Neural cell (in vitro differentiated cells): Measurements from ENCODE around the gene MEIOC. TPM values are rescaled to one million over a fixed set of nuclear protein-coding genes. Genes with fewer than 3 reads are reported as not detected.
"Not testable (repeated sequence)": the region's sequence is repeated elsewhere in the genome, so short reads cannot be mapped to it uniquely, and the experiment has no call there.

Source experiments
- H2AFZ ChIP-seq: fragments of 200-600, 300-800 bp; sonication (generic), shearing (Covaris generic); 2 replicates; pipeline ENCODE4 v1.6.0; 2014; ENCODE audit warnings: low read depth, mild to moderate bottlenecking, antibody characterized with exemption, low read length, moderate library complexity
- H3F3A ChIP-seq: fragments of 200-600 bp; shearing (Covaris generic); 2 replicates; pipeline ENCODE4 v1.6.1; 2016; ENCODE audit warnings: mild to moderate bottlenecking, moderate library complexity, mixed read lengths, antibody characterized with exemption, low read length; ENCODE audit not compliant: insufficient read depth, poor library complexity, severe bottlenecking
- H3K27ac ChIP-seq: fragments of 200-600, 300-800 bp; sonication (generic), shearing (Covaris generic); 2 replicates; pipeline ENCODE4 v1.5.1; 2014; ENCODE audit warnings: mild to moderate bottlenecking, low read length, moderate library complexity
- H3K27me3 ChIP-seq: fragments of 300-800, 200-600 bp; sonication (generic), shearing (Covaris generic); 2 replicates; pipeline ENCODE4 v1.6.0; 2014; ENCODE audit warnings: mild to moderate bottlenecking, low read depth, low read length, moderate library complexity; ENCODE audit not compliant: insufficient read depth
- H3K36me3 ChIP-seq: fragments of 300-800, 200-600 bp; sonication (generic), shearing (Covaris generic); 2 replicates; pipeline ENCODE4 v1.5.1; 2014; ENCODE audit warnings: mild to moderate bottlenecking, antibody characterized with exemption, low read length, moderate library complexity; ENCODE audit not compliant: insufficient read depth
- H3K4me2 ChIP-seq: fragments of 300-800, 200-600 bp; sonication (generic), shearing (Covaris generic); 2 replicates; pipeline ENCODE4 v1.6.0; 2014; ENCODE audit warnings: mild to moderate bottlenecking, low read length
- H3K4me3 ChIP-seq: fragments of 300-800, 200-600 bp; sonication (generic), shearing (Covaris generic); 2 replicates; pipeline ENCODE4 v1.5.1; 2014; ENCODE audit warnings: mild to moderate bottlenecking, low read length, moderate library complexity
- H3K79me2 ChIP-seq: fragments of 200-600 bp; shearing (Covaris generic); replicated peaks from 2 replicates; pipeline ENCODE4 v1.6.0; 2014; ENCODE audit warnings: mild to moderate bottlenecking, low read length, moderate library complexity; ENCODE audit not compliant: insufficient read depth
- H3K9ac ChIP-seq: fragments of 300-800, 200-600 bp; sonication (generic), shearing (Covaris generic); 2 replicates; pipeline ENCODE4 v1.6.1; 2016; ENCODE audit warnings: mild to moderate bottlenecking, low read length, mixed read lengths
- H3K9me2 ChIP-seq: fragments of 200-600 bp; shearing (Covaris generic); 2 replicates; pipeline ENCODE4 v1.6.1; 2016; ENCODE audit warnings: mild to moderate bottlenecking, low read length, mixed read lengths; ENCODE audit not compliant: insufficient read depth
- H3K9me3 ChIP-seq: fragments of 200-600, 300-800 bp; sonication (generic), shearing (Covaris generic); 2 replicates; pipeline ENCODE4 v1.6.1; 2016; ENCODE audit warnings: mild to moderate bottlenecking, mixed run types, low read length, moderate library complexity, mixed read lengths
- H4K20me1 ChIP-seq: fragments of 200-600 bp; shearing (Covaris generic); 2 replicates; pipeline ENCODE4 v1.6.1; 2016; ENCODE audit warnings: mild to moderate bottlenecking, mixed run types; ENCODE audit not compliant: insufficient read depth
- EP300 ChIP-seq: fragments of 450-650 bp; conservative IDR thresholded peaks from 2 replicates; pipeline ENCODE4 v1.6.1; 2014; ENCODE audit warnings: antibody characterized with exemption, mild to moderate bottlenecking, moderate library complexity; ENCODE audit not compliant: poor library complexity, severe bottlenecking
- EZH2 ChIP-seq: fragments of 200-600, 300-800 bp; shearing (Covaris generic), sonication (generic); IDR thresholded peaks from 2 replicates; pipeline ENCODE4 v1.6.1; 2014; ENCODE audit warnings: antibody characterized with exemption, low read length, borderline replicate concordance, mild to moderate bottlenecking; ENCODE audit not compliant: insufficient read depth, poor library complexity, severe bottlenecking
- MXI1 ChIP-seq: fragments of 450-650 bp; conservative IDR thresholded peaks from 2 replicates; pipeline ENCODE4 v1.6.1; 2014; ENCODE audit warnings: antibody characterized with exemption, mild to moderate bottlenecking; ENCODE audit not compliant: poor library complexity, severe bottlenecking
- POLR2AphosphoS5 ChIP-seq: IDR thresholded peaks from 2 replicates; pipeline ENCODE4 v1.6.1; 2012
- RAD21 ChIP-seq: fragments of 450-650 bp; conservative IDR thresholded peaks from 2 replicates; pipeline ENCODE4 v1.6.1; 2014; ENCODE audit warnings: antibody characterized with exemption, mild to moderate bottlenecking, moderate library complexity
- SMC3 ChIP-seq: fragments of 450-650 bp; conservative IDR thresholded peaks from 2 replicates; pipeline ENCODE4 v1.6.1; 2014; ENCODE audit warnings: antibody characterized with exemption, mild to moderate bottlenecking, moderate library complexity; ENCODE audit not compliant: poor library complexity
- TAF1 ChIP-seq: IDR thresholded peaks from 2 replicates; pipeline ENCODE4 v1.6.1; 2012; ENCODE audit warnings: low read depth
- polyA plus RNA-seq: library from polyadenylated mRNA; depleted of rRNA; stranded (reverse); fragments of >200 nt; gene quantifications from 2 replicates; pipeline ENCODE4 v1.2.3, GENCODE V29; 2014
- TF ChIP-seq, protein P1 (sequence below): fragments of 450-650 bp; IDR thresholded peaks from 2 replicates; pipeline ENCODE4 v1.5.1; 2014; ENCODE audit warnings: antibody characterized with exemption, mild to moderate bottlenecking, moderate library complexity; ENCODE audit not compliant: poor library complexity, severe bottlenecking
- TF ChIP-seq, protein P2 (sequence below): IDR thresholded peaks from 2 replicates; pipeline ENCODE4 v1.6.1; 2012; ENCODE audit warnings: borderline replicate concordance

Gene MEIOC
- polyA plus RNA-seq, 1 donor from 2014 or later, result not detected

DNA sequence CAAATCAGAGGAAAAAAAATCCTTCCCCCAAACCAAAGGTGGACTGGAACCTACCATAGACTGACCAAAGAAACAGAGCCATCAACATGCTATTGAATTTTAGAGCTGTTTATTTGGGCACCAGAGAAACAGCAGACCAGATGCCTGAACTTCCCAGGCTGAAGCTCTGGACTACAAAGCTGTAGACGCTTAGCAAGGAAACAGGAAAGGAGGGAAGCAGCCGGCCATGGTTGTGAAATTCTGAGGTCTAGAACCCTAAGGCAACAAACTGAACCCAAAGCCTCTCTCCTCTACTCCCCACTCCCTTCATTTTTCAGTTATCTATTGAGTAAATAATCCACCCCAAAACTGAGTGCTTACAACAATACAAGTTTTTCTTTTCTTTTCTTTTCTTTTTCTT, 45.4 kb upstream of the MEIOC start:
- Histone ChIP-seq H3K4me2 (no peak overlapping the region), H3K27me3 (no peaks in the 10 kb centered on the region), H3K4me3 (no peak overlapping the region), H3K9me2 (no peaks in the 10 kb centered on the region), H3K9ac (no peak overlapping the region), H3K79me2 (no peaks in the 10 kb centered on the region), H3K36me3 (no peaks in the 10 kb centered on the region), H3K27ac (no peak overlapping the region), H2AFZ (no peak overlapping the region), H3K9me3 (no peaks in the 10 kb centered on the region), H4K20me1 (no peaks in the 10 kb centered on the region), H3F3A (no peaks in the 10 kb centered on the region)
- TF ChIP-seq TAF1 (no peak), POLR2AphosphoS5 (no peak), EP300 (no peak), RAD21 (no peak), SMC3 (no peak), EZH2 (no peak), MXI1 (no peak)
- TF ChIP-seq, protein P1, sequence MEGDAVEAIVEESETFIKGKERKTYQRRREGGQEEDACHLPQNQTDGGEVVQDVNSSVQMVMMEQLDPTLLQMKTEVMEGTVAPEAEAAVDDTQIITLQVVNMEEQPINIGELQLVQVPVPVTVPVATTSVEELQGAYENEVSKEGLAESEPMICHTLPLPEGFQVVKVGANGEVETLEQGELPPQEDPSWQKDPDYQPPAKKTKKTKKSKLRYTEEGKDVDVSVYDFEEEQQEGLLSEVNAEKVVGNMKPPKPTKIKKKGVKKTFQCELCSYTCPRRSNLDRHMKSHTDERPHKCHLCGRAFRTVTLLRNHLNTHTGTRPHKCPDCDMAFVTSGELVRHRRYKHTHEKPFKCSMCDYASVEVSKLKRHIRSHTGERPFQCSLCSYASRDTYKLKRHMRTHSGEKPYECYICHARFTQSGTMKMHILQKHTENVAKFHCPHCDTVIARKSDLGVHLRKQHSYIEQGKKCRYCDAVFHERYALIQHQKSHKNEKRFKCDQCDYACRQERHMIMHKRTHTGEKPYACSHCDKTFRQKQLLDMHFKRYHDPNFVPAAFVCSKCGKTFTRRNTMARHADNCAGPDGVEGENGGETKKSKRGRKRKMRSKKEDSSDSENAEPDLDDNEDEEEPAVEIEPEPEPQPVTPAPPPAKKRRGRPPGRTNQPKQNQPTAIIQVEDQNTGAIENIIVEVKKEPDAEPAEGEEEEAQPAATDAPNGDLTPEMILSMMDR, result no peak
- TF ChIP-seq, protein P2, sequence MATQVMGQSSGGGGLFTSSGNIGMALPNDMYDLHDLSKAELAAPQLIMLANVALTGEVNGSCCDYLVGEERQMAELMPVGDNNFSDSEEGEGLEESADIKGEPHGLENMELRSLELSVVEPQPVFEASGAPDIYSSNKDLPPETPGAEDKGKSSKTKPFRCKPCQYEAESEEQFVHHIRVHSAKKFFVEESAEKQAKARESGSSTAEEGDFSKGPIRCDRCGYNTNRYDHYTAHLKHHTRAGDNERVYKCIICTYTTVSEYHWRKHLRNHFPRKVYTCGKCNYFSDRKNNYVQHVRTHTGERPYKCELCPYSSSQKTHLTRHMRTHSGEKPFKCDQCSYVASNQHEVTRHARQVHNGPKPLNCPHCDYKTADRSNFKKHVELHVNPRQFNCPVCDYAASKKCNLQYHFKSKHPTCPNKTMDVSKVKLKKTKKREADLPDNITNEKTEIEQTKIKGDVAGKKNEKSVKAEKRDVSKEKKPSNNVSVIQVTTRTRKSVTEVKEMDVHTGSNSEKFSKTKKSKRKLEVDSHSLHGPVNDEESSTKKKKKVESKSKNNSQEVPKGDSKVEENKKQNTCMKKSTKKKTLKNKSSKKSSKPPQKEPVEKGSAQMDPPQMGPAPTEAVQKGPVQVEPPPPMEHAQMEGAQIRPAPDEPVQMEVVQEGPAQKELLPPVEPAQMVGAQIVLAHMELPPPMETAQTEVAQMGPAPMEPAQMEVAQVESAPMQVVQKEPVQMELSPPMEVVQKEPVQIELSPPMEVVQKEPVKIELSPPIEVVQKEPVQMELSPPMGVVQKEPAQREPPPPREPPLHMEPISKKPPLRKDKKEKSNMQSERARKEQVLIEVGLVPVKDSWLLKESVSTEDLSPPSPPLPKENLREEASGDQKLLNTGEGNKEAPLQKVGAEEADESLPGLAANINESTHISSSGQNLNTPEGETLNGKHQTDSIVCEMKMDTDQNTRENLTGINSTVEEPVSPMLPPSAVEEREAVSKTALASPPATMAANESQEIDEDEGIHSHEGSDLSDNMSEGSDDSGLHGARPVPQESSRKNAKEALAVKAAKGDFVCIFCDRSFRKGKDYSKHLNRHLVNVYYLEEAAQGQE, result no peak

DNA sequence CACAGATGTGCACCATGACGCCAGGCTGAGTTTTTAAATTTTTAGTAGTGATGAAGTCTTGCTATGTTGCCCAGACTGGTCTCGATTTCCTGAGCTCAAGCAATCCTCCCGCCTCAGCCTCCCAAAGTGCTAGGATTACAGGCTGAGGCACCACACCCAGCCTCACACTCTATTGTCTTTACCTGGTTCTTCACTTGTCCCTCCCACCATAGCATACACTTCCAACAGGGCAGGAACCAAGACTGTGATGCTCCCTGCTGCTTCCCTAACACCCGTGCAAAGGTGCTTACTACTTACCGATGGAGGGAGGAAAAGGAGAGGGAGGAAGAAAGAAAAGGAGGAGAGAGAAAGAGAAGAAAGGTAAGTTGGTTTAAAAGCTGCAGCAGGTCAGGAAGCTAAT, 41.4 kb upstream of the MEIOC start:
- H3F3A ChIP-seq, result no peaks in the 10 kb centered on the region
- no peaks in the 10 kb centered on the region for H3K36me3 ChIP-seq
- H3K9ac ChIP-seq, result no peak overlapping the region
- H3K9me2 ChIP-seq, result no peaks in the 10 kb centered on the region
- H2AFZ ChIP-seq, result no peak overlapping the region
- H3K27ac ChIP-seq, result no peak overlapping the region
- H3K4me3 ChIP-seq, result no peak overlapping the region
- no peaks in the 10 kb centered on the region for H3K9me3 ChIP-seq
- H3K27me3 ChIP-seq, result no peaks in the 10 kb centered on the region
- H3K79me2 ChIP-seq, result no peaks in the 10 kb centered on the region
- H3K4me2 ChIP-seq, result no peak overlapping the region
- H4K20me1 ChIP-seq, result no peaks in the 10 kb centered on the region
- no peak for TF ChIP-seq EZH2
- TF ChIP-seq, protein P1, result no peak
- no peak for TF ChIP-seq MXI1
- TF ChIP-seq TAF1, result no peak
- no peak for TF ChIP-seq SMC3
- TF ChIP-seq POLR2AphosphoS5, result no peak
- TF ChIP-seq RAD21, result no peak
- no peak for TF ChIP-seq EP300
- TF ChIP-seq, protein P2, result no peak

DNA sequence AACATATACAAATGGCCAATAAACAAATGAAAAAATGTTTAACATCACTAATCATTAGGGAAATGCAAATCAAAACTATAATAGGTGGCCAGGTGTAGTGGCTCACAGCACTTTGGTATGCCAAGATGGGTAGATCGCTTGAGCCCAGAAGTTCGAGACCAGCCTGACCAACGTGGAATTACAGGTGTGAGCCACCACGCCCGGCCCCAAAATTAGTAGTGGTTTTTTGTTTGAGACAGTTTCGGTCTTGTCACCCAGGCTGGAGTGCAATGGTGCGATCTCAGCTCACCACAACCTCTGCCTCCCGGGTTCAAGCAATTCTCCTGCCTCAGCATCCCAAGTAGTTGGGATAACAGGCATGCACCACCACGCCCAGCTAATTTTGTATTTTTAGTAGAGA, 37.6 kb upstream of the MEIOC start:
- H3K4me2 ChIP-seq, H3K79me2 ChIP-seq, H3K36me3 ChIP-seq, H3K9me3 ChIP-seq, H3K27me3 ChIP-seq, H3K4me3 ChIP-seq, H3K9ac ChIP-seq, H3K27ac ChIP-seq, H3F3A ChIP-seq, H4K20me1 ChIP-seq, H3K9me2 ChIP-seq, H2AFZ ChIP-seq: not testable (repeated sequence)
